Ascending aorta (tissue), 2 donors: ENCODE data around the gene NPC1L1. TPM values are rescaled to one million over a fixed set of nuclear protein-coding genes. Genes with fewer than 3 reads are reported as not detected.

Experiments used
- DNase-seq, 2 donors: peaks; one replicate each; pipeline ENCODE4 v3.0.0-alpha.2; 2019; ENCODE audit warnings: low spot score in 2 of 2
- H3K27ac ChIP-seq, 2 donors: fragments of 200-600 bp; sonication (generic); one replicate each; pipeline ENCODE4 v1.5.1; 2016 to 2017; ENCODE audit warnings: mild to moderate bottlenecking in 1 of 2
- H3K27me3 ChIP-seq: fragments of 200-600 bp; sonication (generic); one replicate; pipeline ENCODE4 v1.5.1; 2017
- H3K36me3 ChIP-seq, 2 donors: fragments of 200-600 bp; sonication (generic); one replicate each; pipeline ENCODE4 v1.5.1; 2016
- H3K4me1 ChIP-seq, 2 donors: fragments of 200-600 bp; sonication (generic); one replicate each; pipeline ENCODE4 v1.5.1; 2016 to 2017; ENCODE audit warnings: mild to moderate bottlenecking in 1 of 2
- H3K4me3 ChIP-seq, 2 donors: fragments of 200-600 bp; sonication (generic); one replicate each; pipeline ENCODE4 v1.5.1; 2016 to 2017; ENCODE audit warnings: mild to moderate bottlenecking in 1 of 2
- H3K9me3 ChIP-seq, 2 donors: fragments of 200-600 bp; sonication (generic); one replicate each; pipeline ENCODE4 v1.5.1; 2016
- intact Hi-C: fragments of 100-400 bp; cut with DNase I; formaldehyde crosslinking; loops from one replicate; pipeline ENCODE4 v1.15.1; 2023
- total RNA-seq: library from RNA; depleted of rRNA; stranded (reverse); fragments of >200 nt; gene quantifications from one replicate; pipeline ENCODE4 v1.1.0, GENCODE V29; 2016
- TF ChIP-seq, protein P1 (sequence below), 3 experiments: fragments of 200-600 bp in 2 of 3; fragments of 450-650 bp in 1 of 3; sonication (generic) in 2 of 3; IDR thresholded peaks; one replicate each; pipeline ENCODE4 v1.5.1; 2016 to 2019; ENCODE audit warnings: antibody characterized with exemption in 3 of 3, mild to moderate bottlenecking in 1 of 3, moderate library complexity in 1 of 3

NPC1L1 gene
- total RNA-seq, 1 donor from 2014 or later = not detected

DNA sequence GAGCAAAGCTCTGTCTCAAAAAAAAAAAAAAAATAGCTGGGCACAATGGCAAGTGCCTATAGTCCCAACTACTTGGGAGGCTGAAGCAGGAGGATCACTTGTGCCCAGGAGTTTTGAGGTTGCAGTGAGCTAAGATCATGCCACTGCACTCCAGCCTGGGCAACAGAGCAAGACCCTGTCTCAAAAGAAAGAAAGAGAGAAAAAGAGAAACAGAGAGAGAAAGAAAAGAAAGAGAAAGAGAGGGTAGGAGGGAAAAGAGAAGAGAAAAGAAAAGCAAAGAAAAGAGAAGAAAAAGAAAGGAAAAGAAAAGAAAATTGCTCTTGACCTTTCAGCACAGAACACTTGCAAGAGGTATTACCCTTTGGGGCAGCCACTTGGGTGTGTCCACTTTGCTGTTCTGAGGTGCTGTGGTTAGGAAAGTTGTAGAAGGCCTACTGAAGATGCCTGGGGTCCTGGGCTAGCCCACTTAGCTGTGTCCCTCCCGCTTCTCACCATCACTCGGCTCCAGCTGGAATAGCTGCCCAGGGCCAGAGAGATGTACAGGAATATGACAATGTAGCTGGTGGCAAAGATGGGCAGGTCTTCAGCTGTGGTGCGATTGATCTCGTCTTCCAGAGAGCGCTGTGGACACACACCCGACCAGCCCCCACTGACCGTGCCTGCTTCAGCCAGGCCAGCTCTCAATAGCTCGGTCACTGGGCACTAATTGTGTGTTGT, 5.6 kb downstream of the NPC1L1 start:
- Histone ChIP-seq H3K4me3 (no peak overlapping the region), H3K27me3 (no peaks in the 10 kb centered on the region), H3K4me1 (no peaks in the 10 kb centered on the region), H3K27ac (no peak overlapping the region), H3K9me3 (no peaks in the 10 kb centered on the region), H3K36me3 (no peaks in the 10 kb centered on the region)
- no peak for DNase-seq
- intact Hi-C loops = no loop called here
- TF ChIP-seq, protein P1, sequence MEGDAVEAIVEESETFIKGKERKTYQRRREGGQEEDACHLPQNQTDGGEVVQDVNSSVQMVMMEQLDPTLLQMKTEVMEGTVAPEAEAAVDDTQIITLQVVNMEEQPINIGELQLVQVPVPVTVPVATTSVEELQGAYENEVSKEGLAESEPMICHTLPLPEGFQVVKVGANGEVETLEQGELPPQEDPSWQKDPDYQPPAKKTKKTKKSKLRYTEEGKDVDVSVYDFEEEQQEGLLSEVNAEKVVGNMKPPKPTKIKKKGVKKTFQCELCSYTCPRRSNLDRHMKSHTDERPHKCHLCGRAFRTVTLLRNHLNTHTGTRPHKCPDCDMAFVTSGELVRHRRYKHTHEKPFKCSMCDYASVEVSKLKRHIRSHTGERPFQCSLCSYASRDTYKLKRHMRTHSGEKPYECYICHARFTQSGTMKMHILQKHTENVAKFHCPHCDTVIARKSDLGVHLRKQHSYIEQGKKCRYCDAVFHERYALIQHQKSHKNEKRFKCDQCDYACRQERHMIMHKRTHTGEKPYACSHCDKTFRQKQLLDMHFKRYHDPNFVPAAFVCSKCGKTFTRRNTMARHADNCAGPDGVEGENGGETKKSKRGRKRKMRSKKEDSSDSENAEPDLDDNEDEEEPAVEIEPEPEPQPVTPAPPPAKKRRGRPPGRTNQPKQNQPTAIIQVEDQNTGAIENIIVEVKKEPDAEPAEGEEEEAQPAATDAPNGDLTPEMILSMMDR (IDR thresholded peaks at IDR 0.05) = no peak

DNA sequence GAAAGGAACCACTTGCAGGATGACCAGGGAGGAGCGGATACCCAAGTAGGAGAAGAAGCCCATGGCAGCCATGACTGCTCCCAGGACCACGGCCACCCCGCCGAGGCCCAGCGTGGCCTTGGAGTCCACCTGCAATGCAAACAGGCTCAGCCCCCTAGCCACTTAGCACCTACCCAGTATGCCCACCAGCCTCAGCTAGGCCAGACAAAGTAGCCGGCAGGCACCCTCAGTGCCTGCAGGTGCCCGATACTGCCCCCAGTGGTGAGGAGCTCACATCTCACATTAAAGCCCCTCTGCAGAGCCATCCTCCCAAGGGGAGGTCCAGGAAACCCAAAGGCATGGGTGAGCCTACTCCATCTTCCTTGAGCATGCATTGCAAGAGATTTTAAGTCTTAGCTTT, 6.6 kb downstream of the NPC1L1 start:
- TF ChIP-seq, protein P1 (IDR thresholded peaks at IDR 0.05) = peak in 2 of 3 experiments; percentile 20 to 38
- H3K9me3 ChIP-seq = no peaks in the 10 kb centered on the region
- intact Hi-C loops = no loop called here

DNA sequence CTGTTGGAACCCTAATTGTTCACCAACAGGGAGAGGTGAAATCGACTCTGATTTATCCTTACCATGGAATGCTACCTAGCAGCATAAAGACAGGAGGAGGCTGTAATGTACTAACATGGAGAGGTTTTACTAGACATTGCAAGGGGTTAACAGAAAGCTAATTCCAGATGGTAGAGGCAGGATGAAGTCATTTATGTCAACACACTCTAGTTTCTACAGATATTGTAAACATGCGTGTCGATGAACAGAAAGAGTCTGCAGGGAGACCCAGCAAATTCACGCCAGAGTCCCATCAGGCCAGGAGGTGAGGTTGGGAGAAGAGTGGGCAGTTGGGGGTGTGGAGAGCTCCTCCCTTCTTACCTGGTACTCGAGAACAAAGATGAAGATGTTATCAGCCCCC, 7.0 kb downstream of the NPC1L1 start:
- intact Hi-C loops = no loop called here
- no peak for DNase-seq
- no peaks in the 10 kb centered on the region for H3K27me3 ChIP-seq
- no peak overlapping the region for H3K27ac ChIP-seq
- no peaks in the 10 kb centered on the region for H3K9me3 ChIP-seq
- H3K4me1 ChIP-seq = no peaks in the 10 kb centered on the region
- TF ChIP-seq, protein P1 (IDR thresholded peaks at IDR 0.05) = no peak
- no peaks in the 10 kb centered on the region for H3K36me3 ChIP-seq
- no peak overlapping the region for H3K4me3 ChIP-seq

More for the DNA sequence above, 6.6 kb downstream of the NPC1L1 start:
- Histone ChIP-seq H3K4me1 (no peaks in the 10 kb centered on the region), H3K27ac (no peak overlapping the region), H3K27me3 (no peaks in the 10 kb centered on the region), H3K36me3 (no peaks in the 10 kb centered on the region), H3K4me3 (no peak overlapping the region)
- DNase-seq = no peak

DNA sequence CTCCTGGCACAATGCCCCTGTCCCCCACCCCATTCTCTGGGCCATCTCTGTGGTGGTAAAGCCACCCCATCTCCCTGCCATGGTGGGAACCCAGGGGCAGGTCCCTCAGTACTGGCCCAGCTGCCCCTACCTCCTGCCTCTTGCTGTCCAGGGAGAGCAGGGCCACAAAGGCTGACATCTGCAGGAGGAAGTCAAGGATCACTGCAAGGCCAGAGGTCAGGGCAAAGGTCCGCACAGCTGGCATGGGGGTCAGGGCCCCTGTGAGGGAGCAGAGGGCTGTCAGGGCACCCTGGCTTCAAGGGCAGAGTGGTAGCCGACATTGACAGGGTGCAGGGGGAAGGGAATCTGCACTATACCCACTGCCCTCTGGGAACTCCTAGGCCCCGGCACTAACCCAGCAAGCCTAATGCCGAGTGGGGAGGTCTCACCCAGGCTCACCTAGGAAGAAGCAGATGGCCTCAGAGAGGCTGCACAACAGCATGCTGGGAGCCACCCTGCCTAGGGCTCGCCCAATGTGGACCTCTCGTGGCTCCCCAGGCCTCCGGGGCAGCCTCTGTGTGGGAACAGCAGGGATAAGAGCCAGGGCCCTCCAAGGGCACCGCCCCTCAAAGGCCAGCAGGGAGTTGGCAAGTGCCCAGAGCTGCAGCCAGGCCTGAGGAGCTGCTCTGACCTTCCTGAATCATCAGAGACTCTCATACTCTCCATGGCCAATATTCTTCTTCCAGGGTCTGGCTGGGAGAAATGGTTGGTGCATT, 7.7 kb downstream of the NPC1L1 start:
- Histone ChIP-seq H3K36me3 (no peaks in the 10 kb centered on the region), H3K4me3 (no peak overlapping the region), H3K27me3 (no peaks in the 10 kb centered on the region), H3K9me3 (no peaks in the 10 kb centered on the region), H3K4me1 (no peaks in the 10 kb centered on the region), H3K27ac (no peak overlapping the region)
- TF ChIP-seq, protein P1 (IDR thresholded peaks at IDR 0.05) = no peak
- intact Hi-C loops = no loop called here
- no peak for DNase-seq

DNA sequence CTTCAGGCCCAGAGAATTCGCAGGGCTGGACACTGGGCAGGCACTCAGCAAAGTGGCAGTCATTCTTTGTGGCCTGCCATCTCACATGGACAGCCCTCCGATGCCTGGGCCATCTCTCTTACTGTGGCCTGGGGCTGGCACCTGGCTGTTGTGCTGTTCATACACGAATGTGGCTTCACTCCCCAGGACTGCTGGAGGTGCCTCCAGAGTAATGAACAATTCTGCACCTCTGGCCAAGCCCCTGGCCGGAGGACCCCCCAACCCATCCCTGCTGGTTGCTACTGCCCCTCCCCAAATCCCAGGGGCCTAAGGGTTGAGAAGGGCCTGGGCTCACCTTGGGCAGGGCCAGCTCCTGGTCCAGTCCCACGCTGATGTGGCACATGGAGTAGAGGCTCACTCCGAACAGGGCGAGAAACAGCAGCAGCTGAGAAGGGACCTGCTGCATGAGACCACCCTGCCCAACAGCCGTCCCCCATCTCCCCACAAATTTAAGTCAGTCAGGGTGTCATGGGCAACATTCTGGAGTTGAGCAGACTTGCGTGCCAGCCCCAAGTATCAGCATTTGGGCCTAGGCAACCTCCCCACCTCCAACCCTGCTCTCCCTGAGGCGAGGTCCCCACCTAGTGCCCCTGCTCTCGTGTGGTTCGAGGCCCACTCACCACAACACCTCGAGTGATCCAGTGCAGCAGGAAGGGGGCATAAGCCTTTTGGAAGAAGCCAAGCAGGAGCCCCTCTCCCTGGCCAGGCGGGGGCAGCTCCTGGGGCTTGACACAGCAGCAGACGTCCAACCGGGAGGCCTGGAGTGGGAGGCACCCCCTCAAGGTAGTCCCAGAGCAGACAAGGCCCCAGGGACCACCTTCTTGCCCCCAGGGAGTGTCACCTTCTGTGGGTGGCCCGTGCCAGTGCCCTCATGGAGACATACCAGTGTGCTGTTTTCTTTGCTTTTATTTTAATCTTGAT, 9.4 kb downstream of the NPC1L1 start:
- no peaks in the 10 kb centered on the region for H3K27me3 ChIP-seq
- TF ChIP-seq, protein P1 (IDR thresholded peaks at IDR 0.05) = no peak
- H3K27ac ChIP-seq = no peak overlapping the region
- no peak for DNase-seq
- H3K4me3 ChIP-seq = no peak overlapping the region
- intact Hi-C loops = no loop called here
- peaks cover 2 to 11% of the 10 kb centered on the region in 2 donors for H3K9me3 ChIP-seq
- H3K4me1 ChIP-seq = no peaks in the 10 kb centered on the region
- H3K36me3 ChIP-seq = no peaks in the 10 kb centered on the region
